Stimulated activated CD8-positive, alpha-beta memory T cell treated with anti-CD3 and anti-CD28 coated beads, Interleukin-12 subunit alpha, Interleukin-12 subunit beta, amount 100 ng/mL, for 1 hour (primary cell): Measurements from ENCODE around the gene NFIC.
A peak's percentile ranks its signal among the peaks of the same experiment; 100 is the strongest.
"Not testable (repeated sequence)": the region's sequence is repeated elsewhere in the genome, so short reads cannot be mapped to it uniquely, and the experiment has no call there.

Experiments used
- DNase-seq: peaks from one replicate; pipeline ENCODE4 v3.0.0-alpha.2; 2020; ENCODE audit warnings: low read depth

Gene NFIC

DNA sequence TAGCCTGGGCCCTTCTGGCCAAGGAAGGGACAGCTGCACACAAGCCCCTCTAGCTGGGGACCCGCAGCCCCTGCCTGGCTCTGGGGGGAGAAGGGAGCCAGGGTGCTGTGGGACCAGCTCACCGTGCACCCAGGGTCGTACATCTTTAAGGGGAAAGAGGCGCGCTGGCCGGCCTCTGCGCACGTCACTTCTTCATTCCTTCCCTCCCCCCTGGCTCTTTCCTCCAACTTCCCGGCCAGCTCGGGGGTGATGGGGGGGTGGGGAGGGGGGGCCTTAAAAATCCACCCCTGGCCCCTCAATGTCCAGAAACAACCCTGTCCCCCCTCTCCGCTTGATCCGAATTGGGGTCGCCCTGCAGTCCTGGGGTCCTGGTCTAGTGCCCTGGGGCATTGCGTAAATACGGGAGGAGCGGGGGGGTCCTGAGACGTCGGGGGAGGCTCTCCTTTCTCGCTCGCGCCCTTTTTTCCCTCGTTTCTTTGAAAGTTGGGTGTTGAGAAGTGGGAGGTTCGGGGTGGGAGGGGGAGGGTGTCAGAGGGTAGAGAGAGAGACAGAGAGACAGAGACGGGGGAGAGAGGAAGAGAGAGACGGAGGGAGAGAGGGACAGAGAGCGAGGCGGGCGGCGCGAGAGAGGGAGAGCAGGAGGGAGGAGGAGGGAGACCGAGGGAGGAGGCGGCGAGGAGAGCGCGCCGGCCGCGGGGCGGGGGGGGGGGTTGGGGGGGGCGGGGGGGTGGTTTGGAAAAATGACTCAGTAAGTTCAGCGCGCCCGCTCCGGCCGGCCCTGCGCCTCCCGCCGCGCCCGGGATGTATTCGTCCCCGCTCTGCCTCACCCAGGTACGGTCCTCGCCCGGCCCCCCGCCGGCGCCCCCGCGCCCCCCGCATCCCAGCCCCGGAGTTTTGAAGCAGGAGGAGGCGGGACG lies at the start of gene NFIC:
Gene NFIC (plus strand): TSS at position 748 of the 917 bp plus-strand sequence. CDS start 54 bp downstream, at position 802.
- DNase-seq = no peak

DNA sequence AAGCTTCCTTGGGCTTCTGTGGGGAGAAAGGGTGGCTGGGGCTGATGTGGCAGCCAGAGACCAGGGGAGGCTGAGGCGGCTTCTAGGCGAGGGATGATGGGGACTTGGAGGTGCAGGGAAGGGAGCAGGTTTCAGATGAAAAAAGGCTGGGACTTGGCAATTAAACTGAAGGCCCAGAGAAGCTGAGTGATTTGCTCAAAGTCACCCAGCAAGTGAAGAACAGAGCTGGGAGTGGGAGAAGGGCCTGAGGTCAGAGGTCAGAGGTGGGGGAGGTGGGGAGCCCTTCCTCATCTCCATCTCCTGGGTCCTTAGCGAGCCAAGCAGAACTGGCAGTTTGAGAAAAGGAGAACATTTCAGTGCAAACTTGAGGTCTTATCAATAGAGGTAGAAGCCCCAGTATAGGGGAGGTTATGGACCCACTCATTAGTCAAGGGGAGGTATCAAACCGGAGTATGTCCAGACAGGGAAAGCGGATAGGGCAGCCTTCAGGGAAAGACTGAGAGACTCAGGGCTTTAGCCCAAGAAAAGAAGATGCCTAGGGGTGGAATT lies 49.6 kb upstream of the NFIC start:
- no peak for DNase-seq

DNA sequence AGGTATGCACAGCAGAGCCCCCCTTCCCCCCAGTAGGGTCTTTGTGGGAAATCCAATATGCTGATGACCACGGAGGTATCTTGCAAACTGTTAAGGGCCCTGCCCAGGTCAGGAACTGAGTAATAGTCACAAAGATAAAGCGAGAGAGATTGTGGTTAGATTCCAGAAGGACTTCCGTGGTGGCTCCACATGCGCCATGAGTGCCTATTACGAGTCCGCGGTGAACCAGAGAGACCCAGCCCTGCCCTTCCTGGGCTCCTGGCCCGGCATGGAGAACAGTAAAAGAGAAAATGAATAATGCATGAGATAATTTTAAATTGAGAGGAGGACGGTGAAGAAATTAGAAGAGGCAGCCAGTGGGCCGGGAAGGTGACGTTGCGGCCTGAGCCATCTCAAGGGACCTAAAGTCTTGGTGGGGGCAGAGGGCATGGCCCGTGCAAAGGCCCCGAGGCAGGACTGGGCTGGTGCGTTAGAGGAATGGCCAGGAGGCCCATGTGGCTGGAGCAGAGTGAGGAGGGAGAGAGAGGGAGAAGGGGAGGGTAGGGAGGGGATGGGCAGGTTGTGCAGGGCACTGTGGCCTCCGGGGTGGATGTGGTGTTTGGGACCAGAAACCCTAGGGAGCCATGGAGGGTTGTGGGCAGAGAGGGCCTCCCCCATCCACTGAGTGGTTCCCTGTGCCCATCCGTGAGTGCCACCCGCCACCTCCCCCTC lies 46.6 kb upstream of the NFIC start:
- no peak for DNase-seq

DNA sequence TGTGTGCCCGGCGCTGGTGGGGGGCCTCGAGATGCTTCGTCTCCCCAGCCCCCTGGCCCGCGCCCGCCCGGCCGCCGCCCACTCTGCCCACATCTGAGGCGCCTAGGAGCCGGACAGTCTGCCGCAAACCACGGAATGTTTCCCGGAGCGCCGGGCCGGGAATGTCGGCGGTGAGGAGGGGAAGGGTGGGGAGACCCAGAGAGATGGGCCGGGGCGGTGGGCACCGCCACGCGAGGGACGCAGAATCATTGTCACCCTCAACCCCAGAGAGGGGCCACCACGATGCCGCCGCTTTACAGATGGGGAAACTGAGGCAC lies 46.1 kb upstream of the NFIC start:
- DNase-seq = no peak

DNA sequence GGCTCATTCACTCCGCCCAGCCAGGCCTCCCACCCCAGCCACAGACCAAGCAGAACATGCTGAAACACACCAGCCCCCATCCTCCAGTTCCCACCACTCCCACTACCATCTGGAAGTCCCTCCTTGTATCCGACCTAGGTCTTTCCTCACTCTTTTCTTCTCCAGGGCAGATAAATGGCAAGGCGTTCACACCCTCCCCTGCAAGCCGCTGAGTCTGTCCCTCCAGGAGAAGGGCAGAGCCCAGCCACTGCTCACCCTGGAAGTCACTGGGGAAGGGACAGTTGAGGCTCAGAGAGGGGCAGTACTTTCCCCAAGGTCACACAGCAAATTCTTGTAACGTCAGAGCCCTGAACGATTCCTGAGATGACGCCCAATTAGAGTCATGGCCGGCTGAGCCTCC lies 45.5 kb upstream of the NFIC start:
- DNase-seq = no peak

DNA sequence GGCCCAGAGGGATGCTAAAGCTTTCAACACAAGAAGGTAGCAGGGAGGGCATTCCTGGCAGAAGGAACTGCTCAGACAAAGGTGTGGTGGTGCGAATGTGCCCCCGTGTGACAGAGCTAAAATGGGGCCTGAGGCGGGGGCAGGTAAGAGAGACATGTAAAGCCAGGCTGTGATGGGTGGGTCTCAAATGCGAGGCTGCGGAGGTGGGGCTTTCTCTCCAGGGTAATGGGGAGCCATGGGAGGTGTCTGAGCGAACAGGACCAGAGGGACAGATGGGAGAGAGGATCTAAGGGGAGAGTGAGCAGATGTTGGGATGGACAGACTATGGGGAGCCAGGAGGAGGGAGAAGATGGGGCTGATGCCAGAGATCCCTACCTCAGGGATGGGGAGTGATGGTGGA lies 44.7 kb upstream of the NFIC start:
- no peak for DNase-seq

DNA sequence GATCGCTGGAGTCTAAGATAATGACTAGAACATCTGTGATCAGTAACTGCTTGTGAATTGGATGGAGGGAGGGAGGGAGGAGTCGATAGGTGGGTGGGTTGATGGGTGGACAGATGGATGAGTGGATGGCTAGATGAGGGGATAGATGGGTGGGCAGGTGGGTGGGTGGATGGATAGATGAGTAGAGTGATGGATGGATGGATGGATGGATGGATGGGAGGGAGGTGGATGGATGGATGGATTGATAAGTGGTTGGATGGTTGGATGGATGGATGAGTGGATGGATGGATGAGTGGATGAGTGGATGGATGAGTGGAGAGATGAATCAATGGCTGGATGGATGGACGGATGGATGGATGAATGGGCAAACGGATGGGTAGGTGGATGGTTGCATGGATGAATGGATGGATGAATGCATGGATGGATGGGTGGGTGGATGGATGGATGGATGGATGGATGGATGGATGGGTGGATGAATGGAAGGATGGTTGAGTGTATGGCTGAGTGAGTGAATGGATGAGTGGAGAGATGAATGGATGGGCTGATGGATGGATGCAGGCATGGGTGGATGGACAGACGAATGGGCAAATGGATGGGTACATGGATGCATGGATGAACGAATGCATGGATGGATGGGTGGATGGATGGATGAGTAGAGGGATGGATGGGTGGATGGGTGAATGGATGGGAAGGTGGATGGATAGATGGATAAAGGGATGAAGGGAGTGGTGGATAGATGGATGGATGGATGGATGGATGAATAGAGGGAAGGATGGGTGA lies 44.0 kb upstream of the NFIC start:
- no peak for DNase-seq

DNA sequence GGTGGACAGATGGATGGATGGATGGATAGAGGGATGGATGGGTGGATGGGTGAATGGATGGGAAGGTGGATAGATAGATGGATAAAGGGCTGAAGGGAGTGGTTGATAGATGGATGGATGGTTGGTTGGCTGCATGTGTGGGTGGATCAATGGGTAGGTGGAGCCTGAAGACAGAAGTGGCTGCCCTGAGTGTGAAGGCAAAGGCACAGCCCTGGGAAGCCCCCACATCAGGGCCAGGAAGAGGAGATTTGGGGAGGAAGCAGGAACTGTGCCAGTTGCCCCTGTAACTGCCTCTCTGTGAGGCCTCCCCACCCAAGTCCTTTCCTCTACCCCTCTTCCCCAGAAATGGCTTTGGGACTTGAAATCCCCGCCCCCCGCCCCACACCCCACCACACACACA lies 43.4 kb upstream of the NFIC start:
- DNase-seq = no peak

DNA sequence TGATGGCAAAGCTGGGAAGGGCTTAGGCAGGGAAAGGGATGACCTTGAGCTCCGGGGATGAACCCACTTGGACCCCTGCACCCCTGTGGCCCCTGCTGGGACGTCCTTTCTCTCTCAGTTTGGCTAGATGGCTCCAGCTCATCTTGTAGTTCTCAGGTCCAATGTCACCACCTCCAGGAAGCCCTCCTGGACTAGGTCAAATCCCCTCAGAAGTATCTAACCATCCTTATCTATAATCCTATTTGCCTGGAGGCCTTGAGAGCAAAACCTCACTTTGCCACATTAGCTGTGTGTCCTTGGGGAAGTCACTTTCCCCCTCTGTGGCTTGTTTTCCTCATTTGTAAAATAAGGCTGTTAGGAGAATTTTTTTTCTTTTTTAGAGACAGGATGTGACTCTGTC lies 42.7 kb upstream of the NFIC start:
- no peak for DNase-seq

DNA sequence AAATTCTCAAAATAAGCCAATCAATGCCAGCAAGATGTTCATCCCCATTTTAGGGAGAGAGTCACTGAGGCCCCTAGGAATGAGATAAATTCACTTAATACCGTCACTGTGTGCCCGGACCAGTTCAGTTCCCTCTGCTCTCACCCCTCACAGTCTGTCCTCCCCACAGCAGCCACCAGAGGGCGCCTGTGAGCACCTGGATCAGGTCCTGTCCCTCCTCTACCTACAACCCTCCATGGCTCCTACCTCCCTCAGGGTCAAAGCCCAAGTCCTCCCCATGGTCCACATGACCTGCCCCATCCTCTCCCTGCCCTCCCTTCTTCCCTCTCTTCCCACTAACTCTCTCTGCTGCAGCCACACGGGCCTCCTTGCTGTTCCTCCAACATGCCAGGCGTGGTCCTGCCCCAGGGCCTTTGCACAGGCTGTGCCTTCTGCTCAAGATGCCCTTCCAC lies 42.0 kb upstream of the NFIC start:
- peak; percentile 64 for DNase-seq

DNA sequence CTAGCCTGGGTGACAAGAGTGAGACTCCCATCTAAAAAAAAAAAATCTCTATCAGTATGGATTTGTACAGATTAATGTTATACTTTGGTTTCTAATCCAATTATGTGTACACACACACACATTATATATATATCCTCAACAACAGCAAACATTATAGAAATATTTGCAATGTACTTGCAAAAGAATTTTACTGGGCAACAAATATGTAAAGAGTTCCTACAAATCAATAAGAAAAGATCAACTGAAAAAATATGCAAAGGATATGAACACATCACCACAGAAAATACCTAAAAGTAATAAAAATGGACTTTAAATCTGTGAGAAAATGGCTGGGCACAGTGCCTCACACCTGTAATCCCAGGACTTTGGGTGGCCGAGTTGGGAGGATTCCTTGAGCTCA lies 40.9 kb upstream of the NFIC start:
- no peak for DNase-seq

DNA sequence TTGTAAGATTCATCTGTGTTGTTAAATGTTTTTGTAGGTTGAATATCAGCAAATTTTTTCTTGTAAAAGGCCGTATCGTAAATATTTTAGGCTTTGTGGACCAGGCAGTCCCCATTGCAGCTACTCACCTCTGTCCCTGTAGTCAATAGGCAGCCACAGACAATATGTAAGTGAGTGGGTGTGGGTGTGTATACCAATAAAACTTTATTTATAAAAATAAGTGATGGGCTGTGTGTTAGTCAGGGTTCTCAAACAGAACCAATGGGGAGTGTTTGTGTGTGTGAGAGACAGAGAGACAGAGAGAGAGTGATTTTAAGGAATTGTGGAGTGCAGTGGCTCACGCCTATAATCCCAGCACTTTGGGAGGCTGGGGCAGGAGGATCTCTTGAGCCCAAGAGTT lies 37.6 kb upstream of the NFIC start:
- no peak for DNase-seq

DNA sequence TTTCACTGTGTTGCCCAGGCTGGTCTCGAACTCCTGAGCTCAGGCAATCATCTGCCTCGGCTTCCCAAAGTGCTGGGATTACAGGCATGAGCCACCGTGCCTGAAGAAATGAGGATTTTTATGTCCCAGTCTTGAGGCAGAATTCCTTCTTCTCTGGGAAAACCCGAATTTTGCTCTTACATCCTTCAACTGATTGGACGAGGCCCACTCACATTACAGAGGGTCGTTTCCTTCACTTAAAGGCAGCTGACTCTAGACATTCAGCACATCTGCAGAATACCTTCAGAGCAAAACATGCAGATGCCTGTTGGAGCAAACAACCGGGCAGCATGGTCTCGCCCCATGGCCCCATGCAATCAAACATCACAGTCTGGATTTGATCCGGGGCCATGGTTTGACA lies 36.3 kb upstream of the NFIC start:
- no peak for DNase-seq

DNA sequence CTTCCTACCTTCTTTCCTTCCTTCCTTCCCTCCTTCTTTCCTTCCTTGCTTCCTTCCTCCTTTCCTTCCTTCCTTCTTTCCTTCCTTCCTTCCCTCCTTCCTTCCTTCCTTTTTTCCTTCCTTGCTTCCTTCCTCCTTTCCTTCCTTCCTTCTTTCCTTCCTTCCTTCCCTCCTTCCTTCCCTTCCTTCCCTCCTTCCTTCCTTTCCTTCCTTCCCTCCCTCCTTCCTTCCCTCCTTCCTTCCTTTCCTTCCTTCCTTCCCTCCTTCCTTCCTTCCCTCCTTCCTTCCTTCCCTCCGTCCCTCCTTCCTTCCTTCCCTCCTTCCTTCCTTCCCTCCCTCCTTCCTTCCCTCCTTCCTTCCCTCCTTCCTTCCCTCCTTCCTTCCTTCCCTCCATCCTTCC lies 34.2 kb upstream of the NFIC start:
- DNase-seq = not testable (repeated sequence)

DNA sequence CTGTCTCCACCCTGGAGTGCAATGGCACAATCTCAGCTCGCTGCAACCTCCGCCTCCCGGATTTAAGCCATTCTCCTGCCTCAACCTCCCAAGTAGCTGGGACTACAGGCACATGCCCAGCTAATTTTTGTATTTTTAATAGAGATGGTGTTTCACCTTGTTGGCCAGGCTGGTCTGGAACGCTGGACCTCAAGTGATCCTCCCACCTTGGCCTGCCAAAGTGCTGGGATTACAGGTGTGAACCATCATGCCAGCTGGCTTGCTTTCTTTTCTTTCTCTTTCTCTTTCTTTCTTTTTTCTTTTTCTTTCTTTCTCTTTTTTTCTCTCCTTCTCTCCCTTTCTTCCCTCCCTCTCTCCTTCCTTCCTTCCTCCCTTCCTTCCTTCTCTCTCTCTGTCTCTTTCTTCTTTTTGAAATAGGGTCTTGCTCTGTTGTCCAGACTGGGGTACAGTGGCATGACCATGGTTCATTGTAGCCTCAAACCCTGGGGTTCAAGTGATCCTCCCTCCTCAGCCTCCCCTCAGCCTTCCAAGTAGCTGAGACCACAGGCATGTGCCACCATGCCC lies 33.3 kb upstream of the NFIC start:
- DNase-seq = no peak

DNA sequence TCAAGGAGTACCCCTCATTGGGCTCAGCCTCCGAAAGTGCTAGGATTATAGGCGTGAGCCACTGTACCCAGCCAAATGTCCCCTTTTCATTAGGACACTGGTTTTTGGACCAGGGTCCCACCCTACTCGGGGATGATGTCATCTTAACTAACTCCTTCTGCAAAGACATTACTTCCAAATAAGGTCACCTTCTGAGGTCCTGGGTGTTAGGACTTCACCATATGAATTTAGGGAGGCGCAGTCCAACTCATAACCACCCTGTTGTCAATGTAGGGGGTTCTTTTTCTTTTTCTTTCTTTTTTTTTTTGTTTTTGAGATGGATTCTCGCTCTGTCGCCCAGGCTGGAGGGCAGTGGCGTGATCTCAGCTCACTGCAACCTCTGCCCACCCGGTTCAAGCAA lies 32.7 kb upstream of the NFIC start:
- no peak for DNase-seq

DNA sequence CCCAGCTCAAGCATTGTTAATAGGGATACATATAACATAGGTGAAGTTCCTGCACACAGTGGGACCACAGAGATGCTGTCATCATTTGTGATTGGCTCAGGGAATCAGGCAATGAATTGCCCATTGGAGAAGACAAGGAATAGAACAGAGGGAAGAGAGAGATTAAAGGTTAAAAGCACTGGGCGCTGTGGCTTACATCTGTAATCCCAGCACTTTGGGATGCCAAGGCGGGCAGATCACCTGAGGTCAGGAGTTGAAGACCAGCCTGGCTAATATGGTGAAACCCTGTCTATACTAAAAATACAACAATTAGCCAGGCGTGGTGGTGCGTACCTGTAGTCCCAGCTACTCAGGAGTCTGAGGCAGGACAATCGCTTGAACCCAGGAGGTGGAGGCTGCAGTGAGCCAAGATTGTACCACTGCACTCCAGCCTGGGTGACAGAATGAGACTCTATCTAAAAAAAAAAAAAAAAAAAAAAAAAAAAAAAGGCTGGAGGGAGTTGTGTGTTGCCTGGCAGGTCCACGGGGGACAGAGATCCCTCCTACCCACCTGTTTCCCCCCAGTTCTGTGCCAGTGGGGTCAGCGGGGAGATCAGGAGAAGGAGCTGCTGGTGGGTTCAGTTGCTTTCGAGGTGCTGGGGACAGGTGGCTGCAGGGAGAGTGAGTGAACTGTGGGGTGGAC lies 31.5 kb upstream of the NFIC start:
- DNase-seq = not testable (repeated sequence)

DNA sequence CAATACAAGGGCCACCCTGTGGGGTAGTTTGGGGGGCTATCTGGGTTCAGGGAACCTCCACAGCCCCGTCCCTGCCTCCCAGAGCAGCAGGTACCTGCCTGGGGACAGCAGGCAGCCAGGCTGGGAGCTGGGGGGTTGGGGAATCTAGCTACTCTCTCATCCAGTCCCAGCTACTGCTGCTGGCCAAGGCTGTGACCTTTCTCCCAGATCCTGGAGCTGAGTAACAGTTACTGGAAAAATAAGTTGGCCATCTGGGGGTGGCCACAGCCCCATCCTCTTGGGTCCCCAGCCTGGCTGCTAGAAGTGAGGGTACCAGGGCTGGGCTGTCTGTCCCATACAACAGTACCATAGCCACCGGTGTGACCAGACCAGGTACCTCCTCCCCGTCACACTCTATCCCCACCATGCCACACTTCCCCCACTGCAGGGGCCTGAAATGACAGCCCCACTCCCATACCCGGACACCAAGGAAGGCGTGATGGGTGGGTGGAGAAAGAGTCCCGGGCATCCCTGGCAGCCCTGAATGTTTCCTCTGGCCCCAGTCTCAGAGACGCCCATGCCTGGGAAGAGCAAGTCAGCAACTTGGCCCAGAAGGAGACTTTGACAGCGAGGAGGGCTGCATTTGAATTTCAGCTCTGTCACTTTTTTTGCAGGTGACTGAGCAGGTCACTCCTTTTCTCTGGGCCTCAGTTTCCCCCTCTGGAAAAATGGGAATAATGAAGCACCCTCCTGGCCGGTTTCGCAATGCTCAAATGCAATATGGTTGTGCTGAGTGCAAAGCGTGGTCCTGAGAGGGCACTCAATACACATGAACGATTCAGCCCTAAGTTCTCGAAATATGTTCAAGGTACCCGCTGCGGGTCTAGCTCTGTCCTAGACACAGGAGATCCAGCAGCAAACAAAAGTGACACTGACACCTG lies 30.7 kb upstream of the NFIC start:
- no peak for DNase-seq

DNA sequence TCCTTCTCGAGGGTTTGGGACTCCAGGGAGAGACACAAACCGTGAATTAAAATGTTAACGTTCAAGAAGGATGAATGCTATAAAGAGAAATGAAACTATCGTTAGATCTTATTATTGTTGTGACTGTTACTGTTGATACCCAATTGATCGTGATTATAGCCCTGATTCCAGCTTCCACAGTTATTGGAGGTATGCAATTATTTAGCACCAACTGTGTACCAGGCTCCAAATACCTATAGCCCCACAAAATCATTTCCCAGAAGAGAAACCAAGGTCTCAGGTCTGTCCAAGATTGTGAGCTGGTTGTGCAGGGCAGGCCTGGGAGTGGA lies 30.1 kb upstream of the NFIC start:
- no peak for DNase-seq

DNA sequence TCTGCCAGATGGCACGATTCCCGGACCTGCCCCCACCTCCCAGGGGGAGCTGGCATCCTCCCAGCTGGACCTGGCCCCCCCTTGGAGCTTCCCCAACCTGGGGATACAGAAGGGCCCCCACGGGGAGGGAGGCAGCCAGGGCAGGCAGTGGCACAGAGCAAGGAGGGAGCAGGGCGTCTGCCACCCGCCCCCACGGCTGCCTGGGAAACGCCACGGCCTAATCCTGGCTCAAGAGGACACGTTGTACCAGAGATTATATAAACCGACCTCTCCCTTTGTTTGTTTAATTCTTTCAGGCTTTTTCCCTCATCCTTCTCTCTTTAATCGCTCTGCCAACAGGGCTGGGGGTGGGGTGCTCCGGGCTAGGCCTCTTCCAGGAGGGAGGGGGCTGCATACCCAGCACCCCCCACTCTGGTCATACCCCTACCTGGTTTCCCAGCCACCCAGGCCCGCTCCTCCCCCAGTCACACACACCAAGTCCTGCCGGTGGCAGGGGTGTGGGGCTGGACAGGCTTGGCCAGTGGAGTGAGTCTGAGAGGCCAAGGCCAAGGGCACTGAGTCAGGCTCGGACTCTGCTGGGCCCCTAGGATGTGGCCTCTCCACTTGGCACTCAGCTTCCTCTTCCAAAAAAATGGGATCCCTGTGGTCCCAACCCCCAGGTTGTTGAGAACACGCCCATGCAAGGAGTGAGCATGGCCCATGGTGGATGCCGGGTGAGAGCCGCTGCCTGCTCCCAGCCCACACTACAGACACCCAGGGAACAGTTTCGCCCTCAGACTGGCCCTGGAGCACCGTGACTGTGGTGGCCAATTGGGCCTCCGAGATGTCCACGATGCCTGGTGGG lies 29.5 kb upstream of the NFIC start:
- no peak for DNase-seq
